ENCODE data around the gene UGGT1. TPM values are rescaled to one million over a fixed set of nuclear protein-coding genes. Genes with fewer than 3 reads are reported as not detected.

UGGT1 gene
- total and polyA plus RNA-seq, 9 donors = 7.1 to 42.5 (median 22.5) TPM

GRCh38 chr2:128076461-128077106, 14.4 kb upstream of the UGGT1 start:
- Histone ChIP-seq H3K27me3 (no peaks in the 10 kb centered on the region), H3K36me3 (no peaks in the 10 kb centered on the region)
- WGBS, 3 donors = 78 to 81% (median 78%) methylated on average over 7 of the region's 7 CpGs

GRCh38 chr2:128084757-128085156, 6.2 kb upstream of the UGGT1 start:
- 70 to 86% (median 82%) methylated on average over 5 of the region's 5 CpGs for WGBS, 3 donors
- no peaks in the 10 kb centered on the region for H3K9me3 ChIP-seq
- H3K36me3 ChIP-seq = no peaks in the 10 kb centered on the region
- DNase-seq = no peak
- H3K27me3 ChIP-seq = no peaks in the 10 kb centered on the region
- H3K27ac ChIP-seq = no peak overlapping the region
- no peaks in the 10 kb centered on the region for H3K4me1 ChIP-seq (ENCODE audit: insufficient read depth)
- intact Hi-C loops (cut with DNase I) = no loop called here
- TF ChIP-seq EP300 (IDR thresholded peaks at IDR 0.05) (no peak), CTCF (IDR thresholded peaks at IDR 0.05) (no peak), POLR2A (IDR thresholded peaks at IDR 0.05) (no peak)
- H3K4me3 ChIP-seq = no peak overlapping the region

More at GRCh38 chr2:128076461-128077106, 14.4 kb upstream of the UGGT1 start:
- TF ChIP-seq EP300 (IDR thresholded peaks at IDR 0.05) = no peak
- no peak for TF ChIP-seq CTCF (IDR thresholded peaks at IDR 0.05)
- no peak for TF ChIP-seq POLR2A (IDR thresholded peaks at IDR 0.05)
- no peak for DNase-seq
- no peaks in the 10 kb centered on the region for H3K4me1 ChIP-seq (ENCODE audit: insufficient read depth)
- H3K27ac ChIP-seq = no peak overlapping the region
- no peaks in the 10 kb centered on the region for H3K9me3 ChIP-seq
- H3K4me3 ChIP-seq = no peak overlapping the region
- intact Hi-C loops (cut with DNase I) = no loop called here

GRCh38 chr2:128086244-128086643, 4.8 kb upstream of the UGGT1 start:
- H3K27me3 ChIP-seq = no peaks in the 10 kb centered on the region
- intact Hi-C loops (cut with DNase I) = no loop called here
- no peaks in the 10 kb centered on the region for H3K36me3 ChIP-seq
- WGBS, 3 donors = 70 to 87% (median 83%) methylated on average over 3 of the region's 3 CpGs
- H3K4me1 ChIP-seq (ENCODE audit: insufficient read depth) = no peaks in the 10 kb centered on the region
- H3K4me3 ChIP-seq = no peak overlapping the region
- no peak for DNase-seq
- no peak overlapping the region for H3K27ac ChIP-seq
- no peaks in the 10 kb centered on the region for H3K9me3 ChIP-seq
- TF ChIP-seq POLR2A (IDR thresholded peaks at IDR 0.05) (no peak), CTCF (IDR thresholded peaks at IDR 0.05) (no peak), EP300 (IDR thresholded peaks at IDR 0.05) (no peak)

- no peak for DNase-seq
- intact Hi-C loops (cut with DNase I) = loop anchor here in 2 of 4 donors (5.0 to 10.0 kb wide), 2 partner anchors 63 to 206 kb away; partner anchors contain the start of genes AMMECR1L (in 1 of the 2) and SAP130 (in 1 of the 2)
Observed at GRCh38 chr2:128090575-128090944, 440 bp upstream of the UGGT1 start.

More at GRCh38 chr2:128090575-128090944, 440 bp upstream of the UGGT1 start:
- Histone ChIP-seq H3K27ac (peak overlapping the region in 1 of 2 donors; percentile 35), H3K36me3 (no peaks in the 10 kb centered on the region), H3K9me3 (no peaks in the 10 kb centered on the region), H3K27me3 (no peaks in the 10 kb centered on the region), H3K4me3 (peak overlapping the region; percentile 93), H3K4me1 (ENCODE audit: insufficient read depth) (no peaks in the 10 kb centered on the region)
- 0 to 2% (median 2%) methylated on average over 4 of the region's 4 CpGs for WGBS, 3 donors
- no peak for TF ChIP-seq CTCF (IDR thresholded peaks at IDR 0.05)
- no peak for TF ChIP-seq POLR2A (IDR thresholded peaks at IDR 0.05)
- no peak for TF ChIP-seq EP300 (IDR thresholded peaks at IDR 0.05)
